Keratinocyte (primary cell): ENCODE data around the gene SNPH.

Source experiments
- CTCF ChIP-seq, 3 experiments: IDR thresholded peaks in 1 of 3; conservative IDR thresholded peaks in 1 of 3; optimal IDR thresholded peaks in 1 of 3; 2 replicates in 2 of 3; 3 replicates in 1 of 3; pipeline versions ENCODE3 to v1.5.1; 2011; ENCODE audit warnings: low read length in 3 of 3, mild to moderate bottlenecking in 3 of 3, moderate library complexity in 2 of 3, control low read depth in 1 of 3, inconsistent platforms in 1 of 3; ENCODE audit not compliant: insufficient read depth in 2 of 3; ENCODE audit errors: extremely low read depth in 1 of 3
- EZH2 ChIP-seq: IDR thresholded peaks from one replicate; pipeline ENCODE4 v1.6.1; 2012; ENCODE audit warnings: inconsistent platforms, mild to moderate bottlenecking, low read length, moderate library complexity

DNA sequence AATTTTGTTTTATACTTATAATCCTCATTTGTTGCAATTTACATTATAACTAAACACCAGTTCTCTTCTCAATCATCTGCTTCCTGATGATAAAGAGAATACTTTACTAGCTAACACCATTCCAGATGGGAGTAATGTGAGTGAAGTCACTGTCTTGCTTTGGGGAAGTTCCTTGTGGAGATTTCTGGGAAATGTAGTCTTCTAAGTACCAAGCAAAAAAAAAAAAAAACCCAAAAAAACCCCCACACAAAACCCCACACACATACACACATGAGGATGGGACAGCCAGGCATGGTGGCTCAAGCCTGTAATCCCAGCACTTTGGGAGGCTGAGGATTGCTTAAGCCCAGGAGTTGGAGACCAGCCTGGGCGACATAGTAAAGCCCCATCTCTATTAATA lies 2.2 kb upstream of the SNPH start:
- no peak for TF ChIP-seq CTCF (optimal IDR thresholded peaks at IDR 0.05 in 1 of 3, IDR thresholded peaks at IDR 0.05 in 1 of 3, conservative IDR thresholded peaks at IDR 0.05 in 1 of 3; ENCODE audit: extremely low read depth in 1 of 3, insufficient read depth in 2 of 3, low read length in 3 of 3)
- TF ChIP-seq EZH2 = no peak
